CD4-positive, alpha-beta T cell treated with Interleukin-21 for 1 hour (primary cell): Measurements from ENCODE around the gene PAQR6.

ENCODE experiments used
- DNase-seq: peaks from one replicate; pipeline ENCODE4 v3.0.0-alpha.2; 2020

PAQR6 gene

GRCh38 chr1:156262461-156263287, 14.8 kb upstream of the PAQR6 start:
- DNase-seq: no peak

DNA sequence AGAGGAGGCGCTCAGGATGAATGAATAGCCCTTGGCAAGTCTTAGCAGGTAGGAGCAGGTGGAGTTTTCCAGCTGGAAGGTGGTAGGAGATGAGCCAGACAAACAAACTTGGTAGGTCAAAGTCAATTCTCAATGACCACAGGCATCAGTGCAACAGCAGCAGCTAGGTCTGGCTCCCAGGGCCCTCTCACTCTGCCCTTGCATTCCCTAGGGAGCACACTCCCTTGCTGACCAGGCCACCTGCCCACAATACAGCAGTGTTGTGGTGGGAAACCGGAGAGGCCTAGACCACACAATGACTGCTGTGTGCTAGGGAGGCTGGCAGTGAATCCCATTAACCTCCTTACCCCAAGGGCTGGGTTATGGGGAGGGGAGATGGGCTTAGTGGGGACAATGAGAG, 13.0 kb upstream of the PAQR6 start:
- DNase-seq: no peak

DNA sequence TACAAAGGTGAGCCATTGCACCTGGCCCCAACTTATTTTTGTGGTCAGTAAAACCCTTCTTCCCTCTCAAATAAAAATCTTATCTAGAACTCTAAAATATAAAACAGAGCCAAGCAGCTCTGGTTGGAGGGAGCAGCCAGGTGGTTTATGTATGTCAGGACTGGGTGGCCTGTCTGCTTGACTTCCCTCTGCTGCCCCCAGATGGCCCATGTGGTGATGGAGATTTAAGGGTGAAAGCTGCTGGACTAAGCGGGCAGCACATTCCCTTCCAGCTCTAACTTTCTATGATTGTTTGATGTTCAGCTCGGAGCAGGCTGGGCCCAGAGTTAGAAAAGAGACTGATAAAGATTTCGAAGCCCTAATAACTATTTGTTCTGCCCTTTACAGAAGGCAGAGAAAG, 11.9 kb upstream of the PAQR6 start:
- no peak for DNase-seq

DNA sequence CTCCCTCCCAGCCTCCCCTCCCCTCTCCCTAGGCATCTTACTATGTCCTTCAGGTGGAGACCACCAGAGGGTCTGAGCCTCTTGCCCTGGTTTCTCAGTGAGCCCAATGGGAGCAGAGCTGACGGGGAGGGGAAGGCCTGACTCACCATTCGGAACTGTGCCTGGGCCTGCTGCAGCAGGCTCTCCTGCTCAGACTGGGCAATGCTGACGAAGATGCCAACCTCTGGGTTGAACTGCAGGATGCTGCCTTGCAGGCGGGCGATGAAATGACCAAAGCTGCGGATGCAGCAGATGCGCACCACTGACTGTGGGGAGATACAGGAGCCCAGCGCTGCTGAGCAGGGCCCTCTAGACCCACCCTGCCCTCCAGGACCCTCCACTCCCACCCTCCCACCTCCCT, 11.0 kb upstream of the PAQR6 start:
- no peak for DNase-seq

DNA sequence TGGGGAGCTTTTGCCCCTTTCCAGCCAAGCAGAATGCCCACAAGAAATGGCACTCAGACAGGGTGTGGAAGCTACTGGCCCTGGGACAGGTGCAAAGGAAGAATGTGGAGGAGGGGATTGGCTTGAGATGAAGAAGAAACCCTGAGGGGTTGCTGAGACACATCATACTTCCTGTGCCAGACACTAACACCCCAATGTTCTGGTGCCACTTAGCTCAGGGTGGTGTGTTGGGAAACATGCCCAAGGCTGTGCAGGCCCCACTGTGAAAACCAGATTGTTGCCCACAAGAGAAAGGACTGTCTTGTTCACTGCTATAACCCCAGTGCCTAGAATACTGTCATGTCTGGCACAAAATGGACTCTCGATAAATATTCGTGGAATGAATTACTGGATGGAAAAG, 9.9 kb upstream of the PAQR6 start:
- no peak for DNase-seq

DNA sequence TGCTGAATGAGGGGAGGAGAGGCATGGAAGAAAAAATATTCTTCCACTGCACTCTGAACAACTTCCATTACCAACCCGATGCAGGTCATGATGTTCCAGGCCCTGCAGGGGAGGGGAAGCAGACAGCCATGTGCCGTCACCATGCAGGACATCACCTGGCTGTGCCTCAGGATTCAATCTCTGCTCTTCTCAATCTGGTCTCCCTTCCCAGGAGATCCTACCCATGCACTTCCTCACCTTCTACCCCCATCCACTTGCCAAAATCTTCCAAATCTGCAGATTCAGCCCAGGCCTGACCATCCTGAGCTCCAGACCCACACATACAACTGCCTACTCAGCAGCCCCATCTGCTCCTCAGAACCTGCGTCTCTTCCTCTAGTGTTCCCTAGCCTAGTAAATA, 5.8 kb upstream of the PAQR6 start:
- DNase-seq: no peak

DNA sequence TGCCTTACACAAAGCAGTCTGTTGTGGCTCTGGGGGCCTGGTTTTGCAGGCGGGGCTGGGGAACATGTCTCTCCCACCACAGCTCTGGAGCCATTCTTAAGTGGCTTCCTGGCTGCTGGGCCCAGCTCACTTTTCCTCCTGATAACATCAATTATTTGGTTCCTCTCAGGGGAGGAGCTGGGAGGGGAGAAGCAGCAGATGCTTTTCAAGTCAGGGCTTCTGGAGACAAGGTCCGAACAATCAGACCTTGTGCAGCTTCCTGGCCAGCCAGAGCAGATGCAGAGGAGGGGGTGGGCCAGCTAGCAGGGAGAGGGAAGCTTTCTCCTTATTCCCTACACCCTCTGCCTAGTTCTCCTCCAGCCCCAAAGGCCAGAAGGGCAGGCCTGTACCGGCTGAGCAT, 3.7 kb upstream of the PAQR6 start:
- no peak for DNase-seq

GRCh38 chr1:156249593-156249992, 1.7 kb upstream of the PAQR6 start:
- no peak for DNase-seq

DNA sequence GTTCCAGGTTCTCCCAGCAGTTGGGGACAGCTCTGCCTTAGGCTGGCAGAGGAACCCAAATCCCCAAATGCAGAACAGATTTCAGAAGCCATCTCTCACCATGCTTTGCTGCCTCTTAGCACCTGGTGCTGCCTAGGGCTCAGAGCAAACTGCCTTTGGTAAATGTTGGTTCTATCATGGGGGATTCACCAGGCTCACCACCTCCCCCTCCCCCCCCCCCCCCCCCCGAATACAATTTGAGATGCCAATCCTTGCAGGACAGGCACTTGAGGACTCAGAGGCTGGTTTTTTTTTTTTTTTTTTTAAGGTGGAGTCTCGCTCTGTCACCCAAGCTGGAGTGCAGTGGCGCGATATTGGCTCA, 447 bp upstream of the PAQR6 start:
- DNase-seq: no peak

DNA sequence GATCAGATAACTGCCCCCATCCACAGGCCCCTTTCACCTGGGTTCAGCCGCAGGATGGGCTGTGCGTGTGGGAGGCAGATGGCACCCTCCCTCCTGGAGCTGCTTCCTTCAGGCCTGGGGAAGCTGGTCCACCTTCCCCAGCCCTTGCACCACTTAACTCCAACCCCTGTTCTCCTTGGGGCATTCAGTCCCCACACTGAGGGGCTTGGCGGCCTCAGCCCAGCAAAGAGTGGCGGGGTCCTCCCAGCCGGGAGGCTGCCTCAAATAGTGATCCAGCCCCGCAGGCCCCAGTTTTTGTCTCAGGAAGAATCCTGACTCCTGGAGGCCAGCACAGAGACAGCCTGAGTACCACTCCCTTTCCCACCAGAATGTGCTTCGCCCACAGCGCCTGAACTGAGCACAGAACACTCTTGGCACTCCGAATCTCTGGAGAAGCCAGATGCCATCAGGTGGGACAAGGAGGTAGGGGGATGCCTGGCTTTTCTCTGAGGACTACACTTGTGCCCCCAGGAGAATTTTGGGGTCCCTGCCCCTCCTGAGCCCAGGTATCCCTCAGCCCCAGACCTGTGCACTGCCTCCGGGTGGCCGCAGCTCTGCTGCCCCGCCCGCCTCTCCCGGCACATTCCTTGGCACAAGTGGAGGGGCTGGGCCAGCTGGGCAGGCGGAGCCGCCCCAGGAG, 936 bp downstream of the PAQR6 start:
- DNase-seq: no peak

DNA sequence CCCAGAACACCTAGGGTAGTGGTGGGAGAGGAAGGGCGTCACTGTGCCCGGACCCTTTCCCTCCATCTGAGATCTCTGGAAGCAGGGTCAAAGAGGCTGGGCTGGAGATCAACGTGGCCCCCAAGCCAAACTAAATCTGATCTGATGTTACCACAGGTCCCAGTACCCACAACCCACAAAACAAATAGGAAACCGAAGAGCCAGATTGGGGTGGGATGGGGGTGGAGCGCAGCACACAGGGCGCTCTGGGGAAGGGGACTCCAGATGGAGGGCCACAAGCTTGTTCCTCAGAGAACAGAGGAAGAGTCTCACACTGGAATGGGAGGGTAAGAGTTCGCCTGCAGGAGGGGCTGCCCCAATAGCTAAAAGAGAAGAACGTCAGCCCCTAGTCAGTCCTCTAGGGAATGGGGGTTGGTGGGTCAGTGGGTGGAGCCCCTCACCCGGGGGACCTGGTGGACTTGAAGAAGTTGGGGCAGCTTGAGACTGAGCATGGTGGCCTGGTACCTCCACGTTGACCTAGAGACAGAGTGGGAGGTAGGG, 1.5 kb downstream of the PAQR6 start:
- DNase-seq: no peak

DNA sequence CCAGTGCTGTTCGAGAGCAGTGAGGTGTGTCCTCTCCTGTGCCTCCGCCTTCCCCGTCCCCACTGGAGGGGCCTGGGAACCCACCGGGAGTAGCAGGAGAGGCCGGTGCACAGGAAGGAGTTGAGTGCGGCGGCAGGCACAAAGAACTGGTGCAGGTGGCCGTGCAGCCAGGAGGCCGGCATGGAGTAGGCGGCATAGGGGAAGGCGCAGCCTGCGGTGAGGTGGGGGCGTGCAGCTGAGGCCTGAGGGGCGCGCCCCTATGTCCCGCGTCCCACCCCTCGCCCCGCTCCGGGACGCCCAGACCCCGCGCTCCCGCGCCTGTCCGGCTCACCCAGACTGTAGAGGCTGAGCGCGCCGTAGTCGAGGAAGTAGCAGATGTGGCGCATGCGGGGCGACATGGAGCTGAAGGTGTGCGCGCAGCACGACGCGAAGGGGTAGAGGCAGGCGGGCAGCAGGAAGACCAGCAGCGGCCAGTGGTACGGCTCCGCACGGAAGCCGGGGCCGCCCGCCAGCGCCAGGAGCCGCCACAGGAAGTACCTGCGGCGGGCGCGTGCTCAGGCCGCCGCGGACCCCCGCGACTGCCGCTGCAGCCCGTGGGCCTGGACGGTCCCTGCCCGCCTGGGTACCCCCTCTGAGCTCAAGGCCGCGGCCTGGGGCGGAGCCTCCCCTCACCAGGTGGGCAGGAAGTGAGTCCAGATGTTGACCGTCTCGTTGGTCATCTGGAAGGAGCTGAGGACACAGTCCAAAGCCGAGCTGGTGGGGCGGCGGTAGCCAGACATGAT, 2.2 kb downstream of the PAQR6 start:
- DNase-seq: peak; percentile 46

DNA sequence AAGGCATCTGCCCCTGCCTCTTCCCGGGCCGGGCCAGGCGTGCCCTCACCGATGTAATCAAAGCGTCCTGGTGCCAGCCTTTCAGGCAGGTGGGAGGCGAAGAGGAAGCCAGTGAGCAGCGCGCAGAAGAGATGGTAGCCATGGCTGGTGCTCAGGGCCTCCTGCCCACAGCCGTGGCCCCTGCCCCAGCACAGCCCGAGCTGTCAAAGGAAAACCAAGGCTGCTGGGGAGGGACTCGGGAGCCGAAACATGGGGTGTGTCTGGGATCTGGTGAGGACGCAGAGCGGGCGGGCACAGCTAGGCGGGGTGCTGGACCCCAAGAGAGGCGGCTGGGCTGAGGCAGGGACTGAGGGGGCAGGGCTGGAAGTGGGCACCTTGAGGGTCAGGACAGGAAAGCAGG, 3.1 kb downstream of the PAQR6 start:
- DNase-seq: no peak

DNA sequence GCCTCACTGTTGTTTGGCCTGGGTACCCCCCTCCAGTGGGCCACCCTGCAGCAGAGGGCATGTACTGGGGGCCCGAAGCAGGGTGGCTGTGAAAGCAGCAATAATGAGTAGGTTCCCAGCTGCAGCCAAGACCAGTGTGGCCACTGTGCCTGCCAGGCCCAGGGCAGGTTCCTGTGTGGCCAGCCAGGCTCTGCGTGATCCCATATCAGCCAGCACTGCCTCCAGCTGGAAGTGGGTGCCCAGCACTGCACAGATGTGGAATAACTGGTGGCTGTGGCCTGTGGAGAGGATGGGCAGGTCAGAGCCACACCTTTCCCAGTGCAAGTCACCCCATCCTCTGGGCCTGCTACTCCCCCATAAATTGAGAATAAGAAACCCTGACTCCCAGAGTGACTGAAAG, 3.7 kb downstream of the PAQR6 start:
- DNase-seq: no peak

DNA sequence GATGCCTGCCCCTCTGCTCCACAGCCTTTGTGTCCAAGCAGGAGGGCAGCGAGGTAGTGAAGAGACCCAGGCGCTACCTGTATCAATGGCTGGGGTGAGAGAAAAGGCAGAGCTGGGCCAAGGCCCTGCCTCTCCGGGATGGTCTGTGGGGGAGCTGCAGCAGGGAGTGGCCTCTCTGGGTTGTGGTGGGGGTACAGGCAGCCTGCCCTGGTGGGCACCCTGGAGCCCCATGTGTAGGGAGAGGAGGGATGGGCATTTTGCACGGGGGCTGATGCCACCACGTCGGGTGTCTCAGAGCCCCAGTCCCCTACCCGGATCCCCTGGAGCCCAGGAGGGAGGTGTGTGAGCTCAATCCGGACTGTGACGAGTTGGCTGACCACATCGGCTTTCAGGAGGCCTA, 5.1 kb downstream of the PAQR6 start:
- DNase-seq: no peak

- no peak for DNase-seq
These were observed 5.9 kb downstream of the PAQR6 start, which contains the start of gene BGLAP for GRCh38 chr1:156241926-156242325. Gene BGLAP (plus strand): TSS chr1:156242184. CDS start chr1:156242232, 48 bp downstream.

- DNase-seq: no peak
These were observed 6.5 kb downstream of the PAQR6 start for GRCh38 chr1:156241311-156241811.

- DNase-seq: no peak
These were observed 9.6 kb downstream of the PAQR6 start for GRCh38 chr1:156238248-156238647.

DNA sequence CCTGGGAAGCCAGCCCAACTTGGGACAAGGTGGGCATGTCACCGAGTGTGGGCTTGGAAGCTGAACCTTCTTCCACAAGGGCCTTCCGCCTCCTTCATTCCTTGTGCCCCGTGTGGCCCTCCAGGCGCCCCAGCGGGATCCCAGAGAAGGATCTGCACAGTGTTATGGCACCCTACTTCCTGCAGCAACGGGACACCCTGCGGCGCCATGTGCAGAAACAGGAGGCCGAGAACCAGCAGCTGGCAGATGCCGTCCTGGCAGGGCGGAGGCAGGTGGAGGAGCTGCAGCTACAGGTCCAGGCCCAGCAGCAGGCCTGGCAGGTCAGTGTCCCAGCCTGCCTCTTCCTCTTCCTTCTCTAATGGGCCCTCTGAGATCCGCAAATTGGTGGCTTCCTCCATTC, 11.7 kb downstream of the PAQR6 start:
- no peak for DNase-seq

DNA sequence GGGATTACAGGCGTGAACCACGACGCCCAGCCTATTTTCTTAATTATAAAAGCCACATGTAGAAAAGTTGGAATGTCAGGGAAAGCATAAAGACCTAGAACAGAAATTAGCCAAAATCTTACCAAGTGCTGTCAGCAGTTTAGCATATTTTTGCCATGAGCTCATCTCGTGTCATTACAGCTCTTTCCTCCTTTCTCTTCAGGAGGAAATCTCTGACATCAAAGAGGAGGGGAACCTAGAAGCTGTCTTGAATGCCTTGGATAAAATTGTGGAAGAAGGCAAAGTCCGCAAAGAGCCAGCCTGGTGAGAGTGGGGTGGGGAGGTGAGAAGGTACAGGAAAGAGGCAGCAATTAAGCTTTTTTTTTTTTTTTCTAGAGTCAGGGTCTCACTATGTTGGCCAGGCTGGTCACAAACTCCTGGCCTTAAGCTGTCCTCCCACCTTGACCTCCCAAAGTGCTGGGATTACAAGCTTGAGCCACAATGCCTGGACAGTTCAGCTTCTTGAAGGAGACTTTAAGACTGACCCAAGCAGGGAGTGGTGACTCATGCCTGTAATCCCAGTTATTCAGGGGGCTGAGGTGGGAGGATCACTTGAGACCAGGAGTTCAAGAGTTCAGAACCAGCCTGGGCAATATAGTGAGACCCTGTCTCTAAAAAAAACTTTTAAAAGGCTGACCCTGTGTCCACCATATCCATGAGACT, 14.3 kb downstream of the PAQR6 start:
- no peak for DNase-seq

DNA sequence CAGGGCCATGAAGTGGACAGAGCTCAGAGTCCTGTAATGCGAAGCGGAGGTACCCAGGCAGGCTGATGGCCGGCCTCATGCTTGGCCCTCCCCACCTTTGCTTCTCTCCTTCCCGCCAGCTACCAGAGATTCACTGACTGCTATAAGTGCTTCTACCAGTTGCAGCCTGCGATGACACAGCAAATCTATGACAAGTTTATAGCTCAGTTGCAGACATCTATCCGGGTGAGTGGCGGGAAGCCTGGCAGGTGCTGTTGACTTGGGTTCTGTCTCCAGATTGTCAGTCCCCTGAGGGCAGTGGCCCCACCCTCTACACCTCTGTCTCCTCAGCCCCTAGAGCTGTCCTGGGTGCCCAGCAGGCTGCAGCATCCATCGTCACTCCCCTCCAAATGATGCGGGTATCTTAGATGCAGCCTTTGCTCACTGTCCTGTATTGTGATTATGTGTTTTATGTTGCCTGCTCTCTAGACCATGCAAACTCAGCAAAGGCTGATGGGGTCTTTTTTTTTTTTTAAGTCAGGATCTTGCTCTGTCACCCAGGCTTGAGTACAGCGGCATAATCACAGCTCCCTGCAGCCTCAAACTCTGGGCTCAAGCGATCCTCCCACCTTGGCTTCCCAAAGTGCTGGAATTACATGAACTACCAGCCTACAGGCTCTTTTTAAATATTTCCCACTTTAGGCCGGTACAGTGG, 15.5 kb downstream of the PAQR6 start:
- no peak for DNase-seq

DNA sequence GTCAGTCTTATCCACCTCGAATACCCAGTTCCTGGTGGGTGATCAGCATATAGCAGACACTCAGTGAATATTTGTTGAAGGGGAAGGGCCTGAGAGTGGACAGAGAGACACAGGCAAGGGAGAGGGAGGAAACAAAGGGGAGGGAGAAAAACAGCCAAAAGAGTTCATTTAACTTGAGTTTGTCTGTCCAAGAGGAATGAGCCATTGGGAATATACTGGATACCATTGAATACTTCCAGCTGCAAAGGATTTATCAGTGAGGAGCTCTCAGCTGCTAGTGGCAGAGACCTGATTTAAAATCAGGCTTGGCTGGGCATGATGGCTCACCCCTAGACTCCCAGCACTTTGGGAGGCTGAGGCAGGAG, 17.4 kb downstream of the PAQR6 start:
- DNase-seq: no peak
